HAP-1 (cell line): ENCODE measurements around the gene SLC7A5.
"Not testable (repeated sequence)": the region's sequence is repeated elsewhere in the genome, so short reads cannot be mapped to it uniquely, and the experiment has no call there.

Experiments used
- DNase-seq, 2 experiments: peaks; one replicate each; pipeline ENCODE4 v3.0.0-alpha.2; 2016 to 2020; ENCODE audit warnings: low spot score in 2 of 2
- H3K27me3 ChIP-seq: fragments of 250-450 bp; sonication (Bioruptor Pico); 2 replicates; pipeline ENCODE4 v1.5.1; 2020; ENCODE audit warnings: low read depth, mild to moderate bottlenecking, moderate library complexity
- H3K36me3 ChIP-seq: fragments of 250-450 bp; sonication (Bioruptor Pico); replicated peaks from 2 replicates; pipeline ENCODE4 v1.5.1; 2020; ENCODE audit warnings: mild to moderate bottlenecking
- H3K4me1 ChIP-seq: fragments of 250-450 bp; sonication (Bioruptor Pico); 2 replicates; pipeline ENCODE4 v1.5.1; 2020; ENCODE audit warnings: mild to moderate bottlenecking
- H3K4me3 ChIP-seq: fragments of 250-450 bp; sonication (Bioruptor Pico); 2 replicates; pipeline ENCODE4 v1.5.1; 2020; ENCODE audit warnings: mild to moderate bottlenecking, moderate library complexity
- H3K9me3 ChIP-seq: fragments of 250-450 bp; sonication (Bioruptor Pico); 2 replicates; pipeline ENCODE4 v1.5.1; 2020; ENCODE audit warnings: mild to moderate bottlenecking, moderate library complexity
- in situ Hi-C: fragments of 300-500 bp; cut with MboI; formaldehyde crosslinking; loops from 3 replicates; pipeline ENCODE4 v1.14.3; 2020; ENCODE audit warnings: low sequenced_read_pairs, inconsistent platforms, mixed read lengths

Gene SLC7A5

DNA sequence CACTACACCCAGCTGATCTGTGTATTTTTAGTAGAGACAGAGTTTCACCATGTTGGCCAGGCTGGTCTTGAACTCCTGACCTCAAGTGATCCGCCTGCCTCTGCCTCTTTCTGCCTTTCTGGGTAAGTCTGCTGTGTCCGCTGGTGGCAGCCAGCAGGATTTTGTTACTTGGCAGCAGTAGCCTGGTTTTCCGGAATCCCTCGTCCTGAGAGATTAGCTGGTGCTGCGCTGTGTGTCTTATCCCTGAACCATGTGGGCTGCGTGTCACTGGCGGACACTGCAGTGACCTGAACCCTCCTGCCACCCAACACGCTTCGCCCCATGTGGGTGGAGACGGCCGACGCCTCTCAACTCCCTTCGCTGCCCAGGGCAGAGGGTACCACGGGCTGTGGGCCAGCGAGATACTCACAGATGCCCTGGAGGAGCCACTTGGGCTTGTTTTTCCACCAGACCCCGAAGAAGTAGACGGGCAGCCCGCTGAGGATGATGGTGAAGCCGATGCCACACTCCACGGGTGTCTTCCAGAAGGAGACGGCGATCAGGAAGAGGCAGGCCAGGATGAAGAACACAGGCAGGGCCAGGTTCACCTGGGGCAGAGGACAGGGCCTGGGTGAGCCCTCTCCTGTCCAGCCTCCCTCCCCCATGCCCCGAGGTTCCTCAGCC lies 35.2 kb downstream of the SLC7A5 start:
- DNase-seq = no peak
- Histone ChIP-seq H3K4me3 (no peak overlapping the region), H3K4me1 (no peaks in the 10 kb centered on the region), H3K27me3 (no peaks in the 10 kb centered on the region), H3K9me3 (no peaks in the 10 kb centered on the region), H3K36me3 (peaks cover 96% of the 10 kb centered on the region)
- in situ Hi-C loops = no loop called here

DNA sequence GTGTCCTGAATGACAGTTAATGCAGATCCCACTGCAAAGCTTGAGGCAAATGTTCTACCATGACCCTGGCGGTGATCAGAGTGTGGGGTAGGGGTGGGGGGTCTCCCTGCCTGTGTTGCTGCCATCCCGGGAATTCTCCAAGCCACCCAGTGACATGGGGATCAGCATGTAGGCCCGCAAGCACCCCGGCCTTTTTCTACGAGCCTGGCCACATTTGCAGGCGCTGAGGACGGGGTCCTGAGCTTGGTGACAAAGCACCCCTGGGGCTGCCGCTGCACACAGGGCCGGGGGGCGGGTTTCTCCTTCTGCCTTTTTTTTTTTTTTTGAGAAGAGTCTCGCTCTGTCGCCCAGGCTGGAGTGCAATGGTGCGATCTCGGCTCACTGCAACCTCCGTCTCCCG lies 35.8 kb downstream of the SLC7A5 start:
- in situ Hi-C loops = no loop called here

DNA sequence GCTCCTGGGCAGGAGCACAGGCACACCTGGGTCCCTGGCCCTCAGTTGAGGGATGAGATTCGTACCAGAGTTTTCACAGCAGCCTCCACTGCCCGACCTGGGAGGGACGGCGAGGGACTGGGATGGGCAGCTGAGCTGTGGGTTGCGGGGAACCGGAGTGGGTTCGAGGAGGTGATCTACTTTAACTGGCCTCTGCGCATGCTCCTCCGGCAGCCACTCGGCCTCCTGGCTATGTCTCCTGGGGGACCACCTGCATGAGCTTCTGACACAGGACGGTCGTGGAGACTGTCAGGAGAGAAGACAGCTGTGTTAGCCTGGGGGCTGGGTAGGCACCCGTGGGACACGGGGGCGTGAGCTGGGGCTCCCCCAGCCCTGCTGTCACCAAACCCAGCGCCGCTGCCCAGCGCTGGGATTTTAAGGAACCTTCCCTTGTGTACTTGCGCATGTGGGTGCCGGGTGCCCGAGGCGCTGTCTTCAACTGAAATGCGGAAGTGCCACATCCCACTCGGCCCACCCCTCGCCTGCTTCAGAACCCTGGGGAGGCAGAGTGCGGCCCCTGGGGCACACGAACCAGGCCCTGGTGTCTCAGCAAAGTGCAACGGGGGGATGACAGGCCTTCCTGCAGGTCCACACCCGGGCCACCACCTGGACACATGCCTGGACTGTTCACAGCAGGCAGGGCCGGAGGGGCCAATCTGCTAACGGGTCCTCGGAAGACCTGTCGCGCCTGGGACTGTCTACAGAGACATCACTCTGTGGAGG lies 36.4 kb downstream of the SLC7A5 start:
- H3K9me3 ChIP-seq = no peaks in the 10 kb centered on the region
- H3K27me3 ChIP-seq = no peaks in the 10 kb centered on the region
- in situ Hi-C loops = no loop called here
- no peaks in the 10 kb centered on the region for H3K4me1 ChIP-seq
- H3K4me3 ChIP-seq = no peak overlapping the region
- DNase-seq = no peak
- H3K36me3 ChIP-seq = peaks cover 84% of the 10 kb centered on the region

More for the DNA sequence above, 35.8 kb downstream of the SLC7A5 start:
- no peaks in the 10 kb centered on the region for H3K9me3 ChIP-seq
- no peak overlapping the region for H3K4me3 ChIP-seq
- no peak for DNase-seq
- no peaks in the 10 kb centered on the region for H3K27me3 ChIP-seq
- no peaks in the 10 kb centered on the region for H3K4me1 ChIP-seq
- H3K36me3 ChIP-seq = peaks cover 90% of the 10 kb centered on the region

DNA sequence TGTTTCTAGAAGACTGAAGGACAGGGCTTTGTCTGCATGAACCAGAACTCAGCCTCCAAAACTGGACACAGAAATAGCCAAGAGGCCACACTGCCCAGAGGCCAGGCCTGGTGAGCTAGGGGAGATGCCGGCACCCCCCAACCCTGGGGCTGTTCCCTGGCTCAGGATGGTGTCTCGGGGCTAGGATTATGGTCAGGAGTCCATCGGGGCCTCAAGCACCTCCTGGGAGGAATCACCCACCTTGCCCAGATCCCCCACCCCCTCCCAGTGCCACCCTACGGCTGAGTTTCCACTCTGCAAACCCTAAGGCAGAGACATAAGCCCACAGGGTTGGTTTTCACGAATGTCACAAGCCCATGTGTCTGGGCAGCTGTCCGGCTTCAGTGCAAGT lies 37.2 kb downstream of the SLC7A5 start:
- Histone ChIP-seq H3K4me1 (no peaks in the 10 kb centered on the region), H3K9me3 (no peaks in the 10 kb centered on the region), H3K36me3 (peaks cover 76% of the 10 kb centered on the region), H3K27me3 (no peaks in the 10 kb centered on the region), H3K4me3 (no peak overlapping the region)
- in situ Hi-C loops = no loop called here
- DNase-seq = no peak

DNA sequence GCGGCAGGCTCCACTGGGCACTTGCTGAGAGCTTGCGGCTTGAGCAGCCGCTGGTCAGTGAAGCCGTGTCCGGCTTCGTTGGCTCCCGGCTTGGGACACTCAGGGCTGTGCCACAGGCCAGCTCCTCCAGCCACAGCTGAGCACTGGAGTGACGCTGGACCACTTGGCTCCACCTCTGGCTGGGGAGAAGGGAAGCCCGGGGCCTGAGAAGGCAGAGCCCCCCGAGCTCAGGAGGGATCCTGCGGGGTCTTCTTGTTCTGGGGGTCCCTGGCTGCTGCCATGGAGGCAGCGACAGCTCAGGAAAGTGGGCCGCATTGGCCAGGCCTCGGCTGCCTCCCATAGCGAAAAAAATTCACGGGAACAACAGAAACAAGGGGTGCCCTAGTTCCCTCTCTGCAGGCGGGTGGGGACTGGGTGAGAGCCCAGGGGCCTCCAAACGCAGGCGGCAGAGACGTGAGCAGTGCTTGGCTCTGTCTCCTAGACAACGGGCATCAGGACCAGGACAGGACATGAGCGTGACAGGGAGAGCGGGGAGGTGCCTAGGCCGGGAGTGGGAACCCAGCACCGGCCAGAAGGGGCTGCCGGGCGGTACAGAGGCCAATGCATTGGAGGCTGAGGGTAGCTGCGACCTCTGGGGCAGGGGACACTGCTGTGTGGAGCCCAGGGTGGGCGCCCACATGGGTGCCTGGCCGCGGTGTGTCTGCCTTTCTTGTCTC lies 37.7 kb downstream of the SLC7A5 start:
- in situ Hi-C loops = no loop called here
- DNase-seq = no peak
- peaks cover 70% of the 10 kb centered on the region for H3K36me3 ChIP-seq
- no peaks in the 10 kb centered on the region for H3K9me3 ChIP-seq
- no peaks in the 10 kb centered on the region for H3K4me1 ChIP-seq
- no peaks in the 10 kb centered on the region for H3K27me3 ChIP-seq
- H3K4me3 ChIP-seq = no peak overlapping the region

DNA sequence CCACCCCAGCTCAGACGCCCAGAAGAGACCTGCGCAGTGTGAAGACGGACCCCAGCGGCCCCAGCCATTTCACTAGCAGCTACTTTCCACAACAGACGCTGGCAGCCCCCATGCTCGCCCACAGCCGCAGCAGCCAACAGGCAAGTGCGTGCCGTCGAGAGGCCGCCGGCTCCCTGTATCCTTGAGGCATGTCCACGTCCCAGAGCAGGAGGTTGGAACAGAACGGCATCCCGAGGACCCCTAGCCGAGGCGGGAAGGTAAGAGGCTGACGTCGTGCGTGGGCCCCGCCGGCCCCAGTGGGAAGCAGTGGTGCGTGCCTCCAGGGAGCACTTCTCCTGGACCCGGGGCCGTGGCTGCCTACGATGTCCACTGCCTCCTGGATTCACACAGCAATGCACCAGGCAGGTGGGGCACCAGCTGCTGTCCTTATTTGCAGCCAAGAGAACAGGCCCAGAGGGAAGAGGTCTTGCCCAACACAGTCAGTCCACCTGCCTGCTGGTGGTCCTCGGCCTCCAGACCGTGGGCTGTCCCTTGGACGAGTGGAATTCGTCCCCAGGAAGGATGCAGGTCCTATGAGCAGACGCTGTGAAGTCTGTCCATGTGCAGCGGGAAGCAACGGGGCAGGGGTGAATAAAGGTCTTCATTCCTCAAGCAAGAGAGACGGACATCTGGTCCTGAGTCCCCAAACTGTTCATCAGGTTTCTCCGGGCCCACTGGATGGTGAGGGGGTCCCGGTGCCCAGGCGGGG lies 38.5 kb downstream of the SLC7A5 start:
- Histone ChIP-seq H3K9me3 (no peaks in the 10 kb centered on the region), H3K4me1 (no peaks in the 10 kb centered on the region), H3K4me3 (no peak overlapping the region), H3K27me3 (no peaks in the 10 kb centered on the region), H3K36me3 (peaks cover 63% of the 10 kb centered on the region)
- in situ Hi-C loops = no loop called here
- DNase-seq = no peak

DNA sequence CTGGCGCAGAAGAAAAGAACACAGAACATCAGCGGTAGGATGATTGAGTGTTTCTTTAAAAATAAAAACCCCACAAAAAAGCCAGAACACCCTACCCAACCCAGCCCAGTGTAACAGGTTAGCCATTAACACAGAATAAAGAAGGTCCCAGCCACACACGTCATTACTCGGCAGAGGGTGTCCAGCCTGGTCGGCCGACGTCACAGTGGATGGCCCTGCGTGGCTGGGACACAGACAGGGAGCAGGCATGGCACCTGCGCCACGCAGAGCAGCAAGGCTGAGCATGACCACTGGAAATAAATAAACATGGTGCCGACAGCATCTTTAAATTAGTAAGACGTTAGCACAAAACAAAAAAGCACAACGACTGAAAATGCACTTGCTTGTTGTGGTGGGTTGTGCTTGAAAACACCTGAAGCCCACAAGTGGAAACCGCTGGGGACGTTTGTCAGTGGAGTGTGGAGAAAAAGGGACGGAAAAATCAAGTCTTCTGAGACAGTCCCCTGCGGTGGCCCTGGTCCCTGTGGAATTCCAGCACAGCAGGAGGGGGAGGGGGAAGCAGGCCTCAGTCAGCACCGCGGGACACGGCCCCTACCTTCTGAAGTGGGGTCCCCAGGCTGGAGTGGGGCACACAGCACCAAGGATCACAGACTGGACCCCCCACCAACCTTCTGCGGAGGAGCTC lies 39.2 kb downstream of the SLC7A5 start:
- Histone ChIP-seq H3K27me3 (no peaks in the 10 kb centered on the region), H3K36me3 (peaks cover 56% of the 10 kb centered on the region), H3K9me3 (no peaks in the 10 kb centered on the region), H3K4me1 (no peaks in the 10 kb centered on the region), H3K4me3 (no peak overlapping the region)
- in situ Hi-C loops = no loop called here
- no peak for DNase-seq

DNA sequence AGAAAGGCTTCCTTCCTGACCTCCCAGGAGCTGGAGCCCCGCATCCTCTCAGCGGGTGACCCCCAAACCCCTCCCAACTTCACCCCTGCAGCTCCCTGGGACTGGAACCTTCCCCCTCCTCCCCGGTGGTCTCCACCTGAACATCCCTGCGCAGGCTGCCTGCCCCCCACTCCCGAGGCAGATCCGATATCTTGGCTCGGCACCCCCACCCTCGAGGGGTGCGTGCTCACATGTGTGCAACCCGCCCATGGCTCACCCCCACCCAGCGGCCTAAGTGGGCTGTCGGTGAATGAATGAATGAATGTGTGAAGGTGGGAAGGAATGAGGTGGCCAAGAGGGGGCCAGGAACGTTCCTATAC lies 39.7 kb downstream of the SLC7A5 start:
- in situ Hi-C loops = no loop called here
- DNase-seq = no peak
- Histone ChIP-seq H3K9me3 (no peaks in the 10 kb centered on the region), H3K4me1 (no peaks in the 10 kb centered on the region), H3K36me3 (peaks cover 50% of the 10 kb centered on the region), H3K27me3 (no peaks in the 10 kb centered on the region), H3K4me3 (no peak overlapping the region)

DNA sequence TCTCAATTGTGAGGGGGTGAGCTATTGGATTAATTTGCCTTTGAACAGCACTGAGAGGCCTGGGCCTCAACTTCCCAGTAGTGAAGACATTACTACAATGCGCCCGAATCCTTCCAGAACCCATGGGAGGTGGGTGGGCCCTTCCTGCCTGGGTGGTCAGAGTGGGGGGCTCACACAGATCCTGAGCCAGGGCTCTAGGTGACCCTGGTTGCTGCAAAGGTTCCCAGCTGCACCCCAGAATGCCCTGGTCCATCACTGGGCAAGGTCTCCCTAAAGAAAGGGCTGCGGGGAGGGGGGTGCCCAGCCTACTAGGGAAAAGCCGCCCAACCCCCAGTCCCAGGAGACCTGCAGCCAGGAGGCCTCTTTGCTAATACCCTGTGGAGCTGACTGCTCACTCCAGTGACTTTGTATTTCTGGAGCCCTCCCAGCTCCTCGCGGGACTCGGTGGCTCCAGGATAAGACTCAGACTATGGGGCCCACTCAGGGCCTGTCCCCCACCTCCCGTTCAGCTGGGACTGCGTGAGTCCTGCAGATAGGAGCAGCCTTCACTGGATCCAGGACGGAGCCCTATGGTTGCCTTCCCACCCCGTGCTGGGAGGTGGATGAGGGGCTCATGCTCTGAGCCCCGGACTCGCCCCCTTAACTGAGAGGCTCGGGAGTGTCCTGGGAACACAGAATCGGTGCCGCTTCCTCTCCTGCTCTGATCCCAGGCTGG lies 40.2 kb downstream of the SLC7A5 start:
- H3K36me3 ChIP-seq = peaks cover 45% of the 10 kb centered on the region
- in situ Hi-C loops = no loop called here
- no peak overlapping the region for H3K4me3 ChIP-seq
- no peak for DNase-seq
- no peaks in the 10 kb centered on the region for H3K4me1 ChIP-seq
- H3K27me3 ChIP-seq = no peaks in the 10 kb centered on the region
- H3K9me3 ChIP-seq = no peaks in the 10 kb centered on the region

DNA sequence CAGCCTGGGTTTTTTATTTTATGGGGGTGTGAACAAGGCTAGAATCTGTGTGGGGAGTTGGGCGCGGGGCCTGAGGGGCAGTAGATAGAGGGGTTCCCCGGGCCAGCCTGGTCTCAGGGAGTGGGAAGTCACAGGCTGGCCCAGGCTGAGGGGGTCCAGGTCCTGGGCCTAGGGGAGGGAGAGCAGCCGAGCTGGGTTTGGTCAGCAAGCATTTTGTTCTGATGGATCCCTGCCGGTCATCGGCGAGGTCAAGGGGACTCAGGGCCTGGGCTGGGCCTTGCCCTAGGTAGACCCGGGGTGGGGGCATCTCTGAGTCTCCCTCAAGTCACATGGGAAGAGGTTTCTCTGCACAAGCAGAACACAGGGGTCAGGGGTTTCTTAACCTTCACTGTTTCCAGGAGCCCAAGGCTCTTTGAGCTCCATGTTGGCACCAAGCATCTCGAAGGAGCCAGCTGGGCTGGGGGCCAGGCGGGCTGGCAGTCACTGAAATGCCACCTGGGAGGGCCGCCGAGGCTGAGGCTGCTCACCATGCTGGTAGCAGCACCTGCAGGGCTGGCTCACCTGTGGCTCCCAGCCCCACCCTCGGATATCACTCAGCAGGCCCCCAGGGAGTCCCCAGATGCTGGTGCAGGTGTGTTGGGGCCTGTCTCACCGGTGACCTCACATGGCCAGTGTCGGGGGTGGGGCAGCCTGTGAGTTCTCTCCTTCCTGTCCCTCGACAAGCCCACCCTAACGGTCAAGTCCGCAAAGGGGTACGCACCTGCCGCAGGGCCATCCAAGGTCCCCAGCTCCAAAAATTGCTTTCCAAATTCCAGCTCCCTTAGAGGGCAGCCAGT lies 41.0 kb downstream of the SLC7A5 start:
- no peak overlapping the region for H3K4me3 ChIP-seq
- DNase-seq = no peak
- H3K9me3 ChIP-seq = no peaks in the 10 kb centered on the region
- no peaks in the 10 kb centered on the region for H3K27me3 ChIP-seq
- peaks cover under 1% of the 10 kb centered on the region; the same call in 1 of the 2 replicates for H3K4me1 ChIP-seq
- peaks cover 39% of the 10 kb centered on the region for H3K36me3 ChIP-seq
- in situ Hi-C loops = no loop called here

DNA sequence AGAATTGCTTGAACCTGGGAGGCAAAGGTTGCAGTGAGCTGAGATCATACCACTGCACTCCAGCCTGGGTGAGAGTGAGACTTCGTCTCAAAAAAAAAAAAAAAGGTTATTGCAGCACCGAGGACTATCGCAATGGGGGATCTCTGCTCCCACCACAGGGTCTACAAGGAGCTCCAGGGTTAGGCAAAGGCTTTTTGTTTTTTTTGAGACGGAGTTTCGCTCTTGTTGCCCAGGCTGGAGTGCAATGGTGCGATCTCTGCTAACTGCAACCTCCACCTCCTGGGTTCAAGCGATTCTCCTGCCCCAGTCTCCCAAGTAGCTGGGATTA lies 41.8 kb downstream of the SLC7A5 start:
- H3K4me3 ChIP-seq, H3K9me3 ChIP-seq, H3K4me1 ChIP-seq, in situ Hi-C loops, DNase-seq, H3K27me3 ChIP-seq: not testable (repeated sequence)
- H3K36me3 ChIP-seq = peaks cover 31% of the 10 kb centered on the region

DNA sequence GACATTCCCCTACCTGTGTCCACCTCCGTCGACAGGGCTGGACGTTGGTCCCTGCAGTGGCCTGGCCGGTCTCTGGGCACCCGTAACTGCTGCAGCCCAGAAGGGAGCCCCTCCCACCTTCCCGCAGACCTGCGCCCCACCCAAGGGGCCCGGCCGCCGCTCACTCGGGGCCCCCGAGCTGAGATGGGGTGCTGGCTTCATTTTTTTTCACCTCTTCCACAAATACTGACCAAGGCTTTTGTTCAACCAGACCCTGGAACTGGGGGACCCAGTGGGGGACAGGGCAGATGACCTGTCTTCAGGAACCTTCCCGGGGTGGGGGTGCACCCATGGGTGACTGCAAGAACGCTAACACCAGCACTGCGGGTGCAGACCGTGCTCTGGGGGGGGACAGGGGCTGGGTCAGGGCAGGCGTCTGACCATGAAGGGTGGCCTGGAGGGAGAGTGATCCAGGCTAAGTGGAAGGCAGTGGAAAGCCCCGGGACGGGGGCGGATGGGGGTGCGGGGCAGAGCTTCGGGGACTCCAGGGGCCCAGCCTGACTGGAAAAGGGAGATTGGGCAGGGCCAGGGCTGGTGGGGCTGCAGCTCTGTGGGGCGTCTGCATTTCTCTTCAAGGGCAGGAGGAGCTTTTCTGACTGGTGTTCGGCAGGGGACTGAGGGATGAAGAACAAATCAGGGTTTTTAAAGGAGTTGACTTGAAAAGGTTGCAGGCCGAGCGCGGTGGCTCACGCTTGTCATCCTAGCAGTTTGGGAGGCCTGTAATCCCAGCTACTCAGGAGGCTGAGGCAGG lies 42.3 kb downstream of the SLC7A5 start:
- DNase-seq = no peak
- H3K27me3 ChIP-seq = no peaks in the 10 kb centered on the region
- peaks cover 13% of the 10 kb centered on the region for H3K4me1 ChIP-seq
- H3K4me3 ChIP-seq = no peak overlapping the region
- in situ Hi-C loops = no loop called here
- H3K36me3 ChIP-seq = peaks cover 26% of the 10 kb centered on the region
- H3K9me3 ChIP-seq = no peaks in the 10 kb centered on the region
